HFFc6 (cell line): ENCODE data around the gene INTS6. TPM values are rescaled to one million over a fixed set of nuclear protein-coding genes. Genes with fewer than 3 reads are reported as not detected.

ENCODE experiments used
- DNase-seq: peaks from one replicate; pipeline ENCODE4 v3.0.0-alpha.2; 2018
- H3K27ac Mint-ChIP-seq: 2 replicates; pipeline ENCODE4 v1.8.0; 2020; ENCODE audit warnings: mild to moderate bottlenecking, mixed read lengths
- H3K27me3 Mint-ChIP-seq: 2 replicates; pipeline ENCODE4 v1.8.0; 2021; ENCODE audit warnings: mild to moderate bottlenecking, moderate library complexity, mixed read lengths; ENCODE audit not compliant: insufficient read depth
- H3K36me3 Mint-ChIP-seq: 2 replicates; pipeline ENCODE4 v1.8.0; 2021; ENCODE audit warnings: low read depth, mixed read lengths
- H3K4me1 Mint-ChIP-seq: 2 replicates; pipeline ENCODE4 v1.8.0; 2020; ENCODE audit warnings: low read depth, mixed read lengths
- H3K4me3 Mint-ChIP-seq: 2 replicates; pipeline ENCODE4 v1.8.0; 2020; ENCODE audit warnings: mild to moderate bottlenecking, moderate library complexity, mixed read lengths
- H3K9me3 Mint-ChIP-seq: 2 replicates; pipeline ENCODE4 v1.8.0; 2020; ENCODE audit warnings: mild to moderate bottlenecking, mixed read lengths
- CTCF ChIP-seq: fragments of 200-600 bp; sonication (generic); IDR thresholded peaks from 2 replicates; pipeline ENCODE4 v1.5.0; 2021; ENCODE audit warnings: antibody characterized with exemption, mild to moderate bottlenecking
- total RNA-seq, 6 experiments: library from RNA; stranded (reverse); fragmentation: NEBNext Ultra II Directional; extraction: Animal tissue kit (Norgen Biotek cat#: 25700); gene quantifications; 2 replicates in 1 of 6; 3 replicates in 5 of 6; pipeline ENCODE4 v1.2.3, GENCODE V29; 2021

INTS6 gene
- total RNA-seq, 6 experiments from 2014 or later = 32.4 to 38.6 (median 33.5) TPM

- Mint-ChIP-seq H3K4me3 (no peak overlapping the region), H3K27ac (no peak overlapping the region), H3K36me3 (no peaks in the 10 kb centered on the region), H3K4me1 (peaks cover 13% of the 10 kb centered on the region), H3K27me3 (peaks cover 6% of the 10 kb centered on the region; the same call in 1 of the 2 replicates), H3K9me3 (no peaks in the 10 kb centered on the region)
- DNase-seq = no peak
- no peak for TF ChIP-seq CTCF
These were observed 124.9 kb downstream of the INTS6 start for GRCh38 chr13:51327961-51328360.

GRCh38 chr13:51326777-51327176 lies 126.1 kb downstream of the INTS6 start:
- no peak overlapping the region for H3K27ac Mint-ChIP-seq
- TF ChIP-seq CTCF = no peak
- H3K9me3 Mint-ChIP-seq = no peaks in the 10 kb centered on the region
- H3K4me3 Mint-ChIP-seq = no peak overlapping the region
- H3K27me3 Mint-ChIP-seq = peaks cover 6% of the 10 kb centered on the region; the same call in 1 of the 2 replicates
- peaks cover 13% of the 10 kb centered on the region for H3K4me1 Mint-ChIP-seq
- H3K36me3 Mint-ChIP-seq = no peaks in the 10 kb centered on the region
- DNase-seq = no peak

GRCh38 chr13:51325837-51326236 lies 127.0 kb downstream of the INTS6 start:
- Mint-ChIP-seq H3K4me1 (peaks cover 5% of the 10 kb centered on the region), H3K27ac (no peak overlapping the region), H3K27me3 (peaks cover 6% of the 10 kb centered on the region), H3K4me3 (no peak overlapping the region), H3K9me3 (no peaks in the 10 kb centered on the region), H3K36me3 (no peaks in the 10 kb centered on the region)
- DNase-seq = no peak
- TF ChIP-seq CTCF = no peak

GRCh38 chr13:51324714-51325420 lies 128.0 kb downstream of the INTS6 start:
- no peaks in the 10 kb centered on the region for H3K36me3 Mint-ChIP-seq
- H3K4me1 Mint-ChIP-seq = no peaks in the 10 kb centered on the region
- TF ChIP-seq CTCF = no peak
- H3K9me3 Mint-ChIP-seq = no peaks in the 10 kb centered on the region
- H3K4me3 Mint-ChIP-seq = no peak overlapping the region
- no peak for DNase-seq
- peaks cover 3% of the 10 kb centered on the region for H3K27me3 Mint-ChIP-seq
- H3K27ac Mint-ChIP-seq = no peak overlapping the region

GRCh38 chr13:51323824-51324511 lies 128.9 kb downstream of the INTS6 start:
- H3K4me3 Mint-ChIP-seq = no peak overlapping the region
- TF ChIP-seq CTCF = no peak
- no peaks in the 10 kb centered on the region for H3K36me3 Mint-ChIP-seq
- no peaks in the 10 kb centered on the region for H3K9me3 Mint-ChIP-seq
- peaks cover 3% of the 10 kb centered on the region for H3K27me3 Mint-ChIP-seq
- no peak for DNase-seq
- no peak overlapping the region for H3K27ac Mint-ChIP-seq
- no peaks in the 10 kb centered on the region for H3K4me1 Mint-ChIP-seq
